Lower leg skin (tissue), 4 donors: Measurements from ENCODE around the gene HOXA7. TPM values are rescaled to one million over a fixed set of nuclear protein-coding genes. Genes with fewer than 3 reads are reported as not detected.
A peak's percentile ranks its signal among the peaks of the same experiment; 100 is the strongest.

Source experiments
- DNase-seq, 2 donors: peaks; one replicate each; pipeline ENCODE4 v3.0.0-alpha.2; 2019; ENCODE audit warnings: low spot score in 2 of 2
- H3K4me3 ChIP-seq: fragments of 200-600 bp; sonication (generic); 2 replicates; pipeline ENCODE4 v1.5.1; 2017; ENCODE audit warnings: mild to moderate bottlenecking, low read depth; ENCODE audit not compliant: poor library complexity, severe bottlenecking
- POLR2A ChIP-seq, 2 donors: fragments of 450-650 bp; IDR thresholded peaks; one replicate each; pipeline ENCODE4 v1.6.1; 2016 to 2017; ENCODE audit warnings: antibody characterized with exemption in 2 of 2, mild to moderate bottlenecking in 1 of 2, moderate library complexity in 1 of 2
- WGBS, 2 donors: methylation state at CpG; one replicate each; pipeline ENCODE4 v1.1.5; 2018; 5-methylcytosine and 5-hydroxymethylcytosine counted together
- intact Hi-C: fragments of 100-400 bp; cut with DNase I; formaldehyde crosslinking; loops from one replicate; pipeline ENCODE4 v1.15.0; 2023; ENCODE audit warnings: low total_unique reads
- total RNA-seq, 4 donors: library from RNA; depleted of rRNA; stranded (reverse); fragments of >200 nt; gene quantifications; one replicate each; pipeline ENCODE4 v1.1.0, GENCODE V29; 2016
- TF ChIP-seq, protein P1 (sequence below), 3 donors: fragments of 450-650 bp; IDR thresholded peaks; one replicate each; pipeline ENCODE4 v1.5.1; 2016; ENCODE audit warnings: antibody characterized with exemption in 3 of 3, mild to moderate bottlenecking in 3 of 3, moderate library complexity in 2 of 3

The HOXA7 gene
- total RNA-seq, 4 donors from 2014 or later, result 10.0 to 26.1 (median 18.1) TPM

GRCh38 chr7:27191833-27192545 is 35.5 kb upstream of the HOXA7 start:
- 52 to 53% methylated on average over 40 to 42 of the region's 42 CpGs for WGBS, 2 donors
- TF ChIP-seq, protein P1, sequence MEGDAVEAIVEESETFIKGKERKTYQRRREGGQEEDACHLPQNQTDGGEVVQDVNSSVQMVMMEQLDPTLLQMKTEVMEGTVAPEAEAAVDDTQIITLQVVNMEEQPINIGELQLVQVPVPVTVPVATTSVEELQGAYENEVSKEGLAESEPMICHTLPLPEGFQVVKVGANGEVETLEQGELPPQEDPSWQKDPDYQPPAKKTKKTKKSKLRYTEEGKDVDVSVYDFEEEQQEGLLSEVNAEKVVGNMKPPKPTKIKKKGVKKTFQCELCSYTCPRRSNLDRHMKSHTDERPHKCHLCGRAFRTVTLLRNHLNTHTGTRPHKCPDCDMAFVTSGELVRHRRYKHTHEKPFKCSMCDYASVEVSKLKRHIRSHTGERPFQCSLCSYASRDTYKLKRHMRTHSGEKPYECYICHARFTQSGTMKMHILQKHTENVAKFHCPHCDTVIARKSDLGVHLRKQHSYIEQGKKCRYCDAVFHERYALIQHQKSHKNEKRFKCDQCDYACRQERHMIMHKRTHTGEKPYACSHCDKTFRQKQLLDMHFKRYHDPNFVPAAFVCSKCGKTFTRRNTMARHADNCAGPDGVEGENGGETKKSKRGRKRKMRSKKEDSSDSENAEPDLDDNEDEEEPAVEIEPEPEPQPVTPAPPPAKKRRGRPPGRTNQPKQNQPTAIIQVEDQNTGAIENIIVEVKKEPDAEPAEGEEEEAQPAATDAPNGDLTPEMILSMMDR (IDR thresholded peaks at IDR 0.05), result no peak
- TF ChIP-seq POLR2A (IDR thresholded peaks at IDR 0.05), result no peak
- H3K4me3 ChIP-seq, result no peak overlapping the region
- intact Hi-C loops, result loop anchor here (10.0 kb wide), 1 partner anchor 833 kb away; no protein-coding TSS in a partner anchor
- DNase-seq, result peak in 1 of 2 donors; percentile 84

DNA sequence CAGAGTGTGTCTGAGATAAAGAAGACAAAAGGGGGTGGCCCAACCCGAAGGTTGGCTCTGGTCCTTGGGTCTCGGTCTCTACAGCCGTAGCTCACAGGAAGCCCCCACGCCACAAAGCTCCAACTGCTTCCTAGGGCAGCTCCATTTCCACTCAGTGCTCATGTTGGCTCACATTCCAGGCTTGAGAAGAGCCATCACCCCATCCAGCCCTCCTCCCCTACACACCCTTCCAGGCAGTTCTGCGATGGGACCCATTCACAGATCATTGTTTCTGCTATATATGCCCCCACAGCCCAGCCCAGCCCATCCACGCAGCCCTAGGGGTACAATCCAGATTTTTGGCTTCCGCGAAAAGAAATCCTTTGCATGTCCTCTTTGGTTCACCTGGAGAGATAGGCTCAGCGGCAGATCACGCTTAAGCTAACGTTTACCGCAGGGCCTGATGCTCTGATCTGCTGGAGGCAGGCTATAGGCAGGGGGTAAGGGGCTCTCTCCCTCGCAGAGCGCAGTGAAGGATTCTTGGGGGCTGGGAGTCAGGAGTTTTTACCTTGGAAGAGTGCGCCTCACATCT is 34.8 kb upstream of the HOXA7 start:
- no peak overlapping the region for H3K4me3 ChIP-seq
- DNase-seq, result peak in 1 of 2 donors; percentile 77
- WGBS, 2 donors, result 82 to 85% methylated on average over 15 of the region's 15 CpGs
- TF ChIP-seq POLR2A (IDR thresholded peaks at IDR 0.05), result no peak
- TF ChIP-seq, protein P1 (IDR thresholded peaks at IDR 0.05), result no peak
- intact Hi-C loops, result loop anchor here (10.0 kb wide), 1 partner anchor 834 kb away; no protein-coding TSS in a partner anchor

- no peak overlapping the region for H3K4me3 ChIP-seq
- intact Hi-C loops, result loop anchor here (10.0 kb wide), 1 partner anchor 835 kb away; no protein-coding TSS in a partner anchor
- TF ChIP-seq POLR2A (IDR thresholded peaks at IDR 0.05), result no peak
- TF ChIP-seq, protein P1 (IDR thresholded peaks at IDR 0.05), result no peak
- DNase-seq, result peak in 1 of 2 donors; percentile 43
- 70 to 71% methylated on average over 7 of the region's 7 CpGs for WGBS, 2 donors
Measured at GRCh38 chr7:27189997-27190748, 33.7 kb upstream of the HOXA7 start.

DNA sequence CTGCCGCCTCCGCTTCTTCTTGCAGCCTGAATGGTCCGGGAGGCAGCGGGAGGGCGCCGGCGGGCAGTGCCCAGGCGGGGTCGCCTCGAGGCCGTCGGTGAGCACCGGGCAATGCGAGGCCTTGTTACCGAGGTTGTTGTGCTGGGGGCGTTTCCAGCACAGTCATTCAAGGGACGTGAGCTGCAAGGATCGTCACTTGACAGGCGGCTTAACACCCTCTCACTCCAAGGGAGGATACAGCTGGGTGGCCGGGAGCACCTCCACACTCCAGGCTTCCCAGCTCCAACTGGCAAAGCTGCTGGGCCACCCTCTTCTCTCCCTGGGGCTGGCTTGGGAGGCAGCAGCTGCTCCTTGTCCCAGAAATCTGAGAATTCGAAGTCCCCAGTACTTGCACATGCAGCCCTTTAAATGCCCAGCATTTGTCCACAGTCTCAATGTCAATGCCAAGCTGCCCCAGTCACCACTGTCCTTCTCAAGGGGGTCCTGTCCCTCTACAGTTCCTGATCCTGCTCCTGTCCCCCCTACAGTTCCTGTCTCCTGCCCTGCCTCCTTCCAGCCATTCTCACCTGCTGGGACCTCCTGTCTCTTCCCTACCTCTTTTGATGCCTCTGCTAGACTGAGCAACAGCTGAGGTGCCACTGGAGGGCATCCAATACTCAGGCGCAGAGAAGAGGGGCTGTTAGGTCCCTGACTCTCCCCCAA is 33.0 kb upstream of the HOXA7 start:
- no peak overlapping the region for H3K4me3 ChIP-seq
- intact Hi-C loops, result no loop called here
- peak in 1 of 2 donors; percentile 80 for DNase-seq
- WGBS, 2 donors, result 36 to 52% methylated on average over 18 to 22 of the region's 22 CpGs
- TF ChIP-seq POLR2A (IDR thresholded peaks at IDR 0.05), result no peak
- TF ChIP-seq, protein P1 (IDR thresholded peaks at IDR 0.05), result no peak
